LNCAP (cell line): ENCODE data around the gene CDX1.

ENCODE experiments used
- CTCF ChIP-seq: fragments of 450-650 bp; IDR thresholded peaks from 2 replicates; pipeline ENCODE4 v1.5.1; 2017; ENCODE audit warnings: mild to moderate bottlenecking

The CDX1 gene

GRCh38 chr5:150166650-150167511 is at the start of gene CDX1:
TSS of gene CDX1 (plus strand) at chr5:150166778. CDS start at chr5:150166877, 99 bp downstream.
- no peak for TF ChIP-seq CTCF

GRCh38 chr5:150117945-150118560 is 48.5 kb upstream of the CDX1 start:
- no peak for TF ChIP-seq CTCF

- no peak for TF ChIP-seq CTCF
Observed at GRCh38 chr5:150118561-150119229, 47.9 kb upstream of the CDX1 start.

- no peak for TF ChIP-seq CTCF
Observed at GRCh38 chr5:150119421-150120061, 47.0 kb upstream of the CDX1 start.

- TF ChIP-seq CTCF: no peak
Observed at GRCh38 chr5:150120062-150120441, 46.5 kb upstream of the CDX1 start.

GRCh38 chr5:150120617-150121447 is 45.7 kb upstream of the CDX1 start:
- TF ChIP-seq CTCF: no peak
